ENCODE data around the gene KRT72.

Gene KRT72

DNA sequence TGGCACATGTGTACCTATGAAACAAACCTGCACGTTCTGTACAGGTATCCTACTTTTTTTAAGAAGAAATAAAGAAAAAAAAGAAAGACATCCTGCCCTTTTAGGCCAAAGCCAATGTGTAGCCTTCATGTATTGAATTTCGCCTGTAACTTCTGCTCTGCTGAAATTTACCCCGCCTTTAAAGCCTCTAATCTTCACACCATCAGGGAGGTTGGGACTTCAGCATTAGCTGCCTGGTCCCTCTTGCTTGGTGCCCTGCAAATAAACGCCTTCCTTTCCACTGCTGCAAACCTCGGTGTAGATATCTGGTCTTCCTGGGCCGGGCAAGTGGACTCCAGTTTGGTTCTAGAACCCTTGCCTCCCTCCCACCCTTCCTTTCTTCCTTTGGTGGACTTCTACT is 45.7 kb downstream of the KRT72 start:
- Histone ChIP-seq H3K9ac (ENCODE audit: low read length) (no peak overlapping the region), H3K79me2 (ENCODE audit: insufficient read depth, low read length) (no peaks in the 10 kb centered on the region), H3K4me3 (ENCODE audit: insufficient read depth, low read length, poor library complexity, severe bottlenecking) (no peak overlapping the region), H3K27ac (ENCODE audit: low read depth, low read length) (no peak overlapping the region), H2AFZ (ENCODE audit: low read depth, low read length, severe bottlenecking) (no peak overlapping the region), H3K4me2 (ENCODE audit: low read depth, low read length, poor library complexity, severe bottlenecking) (no peak overlapping the region), H3K9me2 (replicated peaks; ENCODE audit: insufficient read depth, low read length) (no peaks in the 10 kb centered on the region), H4K20me1 (ENCODE audit: low read depth, low read length) (no peaks in the 10 kb centered on the region), H3F3A (ENCODE audit: insufficient read depth) (no peaks in the 10 kb centered on the region), H3K27me3 (ENCODE audit: low read length) (no peaks in the 10 kb centered on the region), H3K9me3 (ENCODE audit: insufficient read depth, low read length) (no peaks in the 10 kb centered on the region), H3K36me3 (ENCODE audit: low read length) (no peaks in the 10 kb centered on the region)
- TF ChIP-seq, protein P1, sequence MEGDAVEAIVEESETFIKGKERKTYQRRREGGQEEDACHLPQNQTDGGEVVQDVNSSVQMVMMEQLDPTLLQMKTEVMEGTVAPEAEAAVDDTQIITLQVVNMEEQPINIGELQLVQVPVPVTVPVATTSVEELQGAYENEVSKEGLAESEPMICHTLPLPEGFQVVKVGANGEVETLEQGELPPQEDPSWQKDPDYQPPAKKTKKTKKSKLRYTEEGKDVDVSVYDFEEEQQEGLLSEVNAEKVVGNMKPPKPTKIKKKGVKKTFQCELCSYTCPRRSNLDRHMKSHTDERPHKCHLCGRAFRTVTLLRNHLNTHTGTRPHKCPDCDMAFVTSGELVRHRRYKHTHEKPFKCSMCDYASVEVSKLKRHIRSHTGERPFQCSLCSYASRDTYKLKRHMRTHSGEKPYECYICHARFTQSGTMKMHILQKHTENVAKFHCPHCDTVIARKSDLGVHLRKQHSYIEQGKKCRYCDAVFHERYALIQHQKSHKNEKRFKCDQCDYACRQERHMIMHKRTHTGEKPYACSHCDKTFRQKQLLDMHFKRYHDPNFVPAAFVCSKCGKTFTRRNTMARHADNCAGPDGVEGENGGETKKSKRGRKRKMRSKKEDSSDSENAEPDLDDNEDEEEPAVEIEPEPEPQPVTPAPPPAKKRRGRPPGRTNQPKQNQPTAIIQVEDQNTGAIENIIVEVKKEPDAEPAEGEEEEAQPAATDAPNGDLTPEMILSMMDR (IDR thresholded peaks at IDR 0.05; ENCODE audit: insufficient read depth, low read length, poor library complexity, severe bottlenecking), result no peak
- TF ChIP-seq EZH2phosphoT487 (conservative IDR thresholded peaks at IDR 0.05; ENCODE audit: low read length), result no peak

DNA sequence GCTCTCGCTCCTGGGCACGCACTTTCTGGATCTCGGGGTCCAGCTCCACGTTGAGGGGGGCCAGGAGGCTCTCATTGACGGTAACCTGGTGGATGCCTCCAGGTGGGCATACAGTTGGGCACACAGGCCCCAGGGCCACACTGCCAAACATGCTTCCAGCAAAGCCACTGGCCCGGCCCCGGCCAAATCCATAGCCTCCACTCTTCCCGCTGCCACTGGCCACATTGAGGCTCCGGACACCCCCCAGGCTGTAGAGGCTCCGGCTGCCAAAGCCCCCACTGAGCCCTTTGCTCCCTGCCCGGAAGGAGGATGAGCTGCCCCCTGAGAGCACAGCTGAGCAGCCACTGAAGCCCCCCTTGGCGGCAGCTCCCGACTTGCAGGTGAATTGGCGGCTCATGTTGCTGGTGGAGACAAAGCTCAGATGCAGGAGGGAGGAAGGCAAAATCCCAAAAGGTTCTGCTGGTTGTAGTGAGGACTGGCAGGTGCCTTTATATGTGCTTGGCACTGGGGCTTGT is 48.5 kb downstream of the KRT72 start, which contains the start of gene KRT71:
Gene KRT71, minus strand, starts transcription at position 465 of the 515 bp plus-strand sequence. Its CDS starts 68 bp downstream, at position 397.
- H3K27me3 ChIP-seq (ENCODE audit: low read length), result no peaks in the 10 kb centered on the region
- no peak within 1 kb of the TSS for H2AFZ ChIP-seq (ENCODE audit: low read depth, low read length, severe bottlenecking)
- no peaks in the 10 kb centered on the region for H3K9me2 ChIP-seq (replicated peaks; ENCODE audit: insufficient read depth, low read length)
- no peak within 1 kb of the TSS for H3K27ac ChIP-seq (ENCODE audit: low read depth, low read length)
- H3K36me3 ChIP-seq (ENCODE audit: low read length), result no peaks in the 10 kb centered on the region
- no peaks in the 10 kb centered on the region for H3K79me2 ChIP-seq (ENCODE audit: insufficient read depth, low read length)
- no peaks in the 10 kb centered on the region for H3K9me3 ChIP-seq (ENCODE audit: insufficient read depth, low read length)
- H3K9ac ChIP-seq (ENCODE audit: low read length), result no peak within 1 kb of the TSS
- no peaks in the 10 kb centered on the region for H4K20me1 ChIP-seq (ENCODE audit: low read depth, low read length)
- H3K4me2 ChIP-seq (ENCODE audit: low read depth, low read length, poor library complexity, severe bottlenecking), result no peak within 1 kb of the TSS
- H3F3A ChIP-seq (ENCODE audit: insufficient read depth), result no peaks in the 10 kb centered on the region
- TF ChIP-seq, protein P1 (IDR thresholded peaks at IDR 0.05; ENCODE audit: insufficient read depth, low read length, poor library complexity, severe bottlenecking), result no peak
- no peak for TF ChIP-seq EZH2phosphoT487 (conservative IDR thresholded peaks at IDR 0.05; ENCODE audit: low read length)
- H3K4me3 ChIP-seq (ENCODE audit: insufficient read depth, low read length, poor library complexity, severe bottlenecking), result no peak within 1 kb of the TSS

DNA sequence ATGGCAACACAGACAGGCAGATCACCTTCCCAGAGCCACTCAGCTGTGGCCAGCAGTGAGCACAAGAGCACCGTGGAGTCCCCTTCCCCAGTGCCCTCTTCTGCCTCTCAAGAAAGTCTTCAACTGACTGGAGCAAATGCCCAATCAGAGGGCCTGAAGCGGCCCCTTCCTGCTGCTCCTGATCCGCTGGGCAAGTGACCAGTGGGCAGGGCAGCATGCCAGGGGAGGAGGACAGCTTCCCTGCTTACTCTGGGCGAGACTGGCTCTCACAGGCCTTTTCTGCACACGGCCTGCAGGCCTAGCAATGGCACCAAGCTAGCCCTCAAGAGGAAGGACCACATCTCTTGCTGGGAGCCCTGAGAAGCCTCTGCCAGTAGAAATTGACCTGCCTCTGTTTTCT is 49.2 kb downstream of the KRT72 start:
- Histone ChIP-seq H3K79me2 (ENCODE audit: insufficient read depth, low read length) (no peaks in the 10 kb centered on the region), H3K27ac (ENCODE audit: low read depth, low read length) (no peak overlapping the region), H3F3A (ENCODE audit: insufficient read depth) (no peaks in the 10 kb centered on the region), H3K4me3 (ENCODE audit: insufficient read depth, low read length, poor library complexity, severe bottlenecking) (no peak overlapping the region), H4K20me1 (ENCODE audit: low read depth, low read length) (no peaks in the 10 kb centered on the region), H3K9me2 (replicated peaks; ENCODE audit: insufficient read depth, low read length) (no peaks in the 10 kb centered on the region), H3K9me3 (ENCODE audit: insufficient read depth, low read length) (no peaks in the 10 kb centered on the region), H3K4me2 (ENCODE audit: low read depth, low read length, poor library complexity, severe bottlenecking) (no peak overlapping the region), H3K36me3 (ENCODE audit: low read length) (no peaks in the 10 kb centered on the region), H2AFZ (ENCODE audit: low read depth, low read length, severe bottlenecking) (no peak overlapping the region), H3K27me3 (ENCODE audit: low read length) (no peaks in the 10 kb centered on the region), H3K9ac (ENCODE audit: low read length) (no peak overlapping the region)
- TF ChIP-seq, protein P1 (IDR thresholded peaks at IDR 0.05; ENCODE audit: insufficient read depth, low read length, poor library complexity, severe bottlenecking), result no peak
- TF ChIP-seq EZH2phosphoT487 (conservative IDR thresholded peaks at IDR 0.05; ENCODE audit: low read length), result no peak
